ENCODE measurements around the gene WFIKKN2. TPM values are rescaled to one million over a fixed set of nuclear protein-coding genes. Genes with fewer than 3 reads are reported as not detected.

The WFIKKN2 gene
- total RNA-seq, 4 donors from 2014 or later, result 0.16 TPM; not detected in 3

DNA sequence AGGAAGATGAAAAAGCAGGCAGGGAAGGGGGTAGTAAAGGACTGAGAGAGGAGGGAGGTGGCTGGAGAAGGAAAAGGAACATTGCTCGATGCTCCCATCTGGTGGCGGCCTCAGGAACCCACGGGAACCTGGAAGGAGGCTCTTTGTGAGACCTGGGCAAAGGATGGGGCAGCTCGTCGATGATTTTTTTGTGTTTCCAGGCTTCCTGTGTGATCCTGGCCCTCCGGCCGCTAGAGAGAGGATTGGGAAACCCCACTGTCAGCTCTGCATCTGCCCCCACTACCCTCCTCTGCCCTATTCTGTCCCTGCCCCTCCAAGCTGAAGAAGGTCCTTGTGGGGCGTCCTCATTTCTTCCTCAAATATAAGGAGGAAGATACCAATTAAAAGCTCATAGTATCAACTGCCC, 6.6 kb downstream of the WFIKKN2 start:
- TF ChIP-seq CTCF (IDR thresholded peaks at IDR 0.05; ENCODE audit: low read depth), result no peak

- TF ChIP-seq CTCF (IDR thresholded peaks at IDR 0.05; ENCODE audit: low read depth), result no peak
Measured at GRCh38 chr17:50842506-50843149, 7.2 kb downstream of the WFIKKN2 start.

GRCh38 chr17:50843150-50843905, 7.9 kb downstream of the WFIKKN2 start:
- TF ChIP-seq CTCF (IDR thresholded peaks at IDR 0.05; ENCODE audit: low read depth), result no peak

DNA sequence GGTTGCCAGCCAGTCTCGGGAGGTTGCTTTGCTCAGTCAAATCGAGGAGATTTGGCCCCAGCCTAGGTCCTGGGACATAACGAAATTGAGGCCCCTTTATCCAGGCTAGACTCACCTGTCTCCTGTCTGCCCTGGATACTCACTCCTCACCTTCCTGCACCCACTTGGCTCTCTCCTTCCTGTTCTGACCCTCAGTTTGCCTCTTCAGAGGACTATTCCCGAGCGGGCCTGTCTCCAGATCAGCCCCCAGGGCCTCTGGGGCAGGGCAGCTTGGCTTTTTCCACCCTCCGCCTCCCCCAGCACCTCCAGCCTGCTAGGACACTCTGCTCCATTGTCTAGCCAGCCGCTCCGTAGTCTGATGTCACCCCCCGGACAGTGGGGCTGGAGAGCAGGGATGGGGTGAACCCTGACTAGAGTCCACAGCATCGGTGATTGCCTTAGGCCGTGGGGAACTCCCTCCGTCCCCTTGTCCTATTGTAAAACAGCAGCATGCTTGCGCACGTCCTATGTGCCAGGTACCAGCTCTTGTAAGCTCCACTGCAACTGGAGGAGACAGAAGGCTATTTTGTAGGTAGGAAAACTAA, 8.8 kb downstream of the WFIKKN2 start:
- TF ChIP-seq CTCF (IDR thresholded peaks at IDR 0.05; ENCODE audit: low read depth), result no peak

- no peak for TF ChIP-seq CTCF (IDR thresholded peaks at IDR 0.05; ENCODE audit: low read depth)
Measured at GRCh38 chr17:50845240-50846147, 10.1 kb downstream of the WFIKKN2 start.

- no peak for TF ChIP-seq CTCF (IDR thresholded peaks at IDR 0.05; ENCODE audit: low read depth)
Measured at GRCh38 chr17:50847566-50847965, 12.2 kb downstream of the WFIKKN2 start.
